Activated CD4-positive, CD25-positive, alpha-beta regulatory T cell treated with anti-CD3 and anti-CD28 coated beads, Interleukin-2, amount 50 U/mL, for 72 hours (primary cell): ENCODE data around the gene DHDH.
"Not testable (repeated sequence)": the region's sequence is repeated elsewhere in the genome, so short reads cannot be mapped to it uniquely, and the experiment has no call there.

Experiments used
- DNase-seq: peaks from one replicate; pipeline ENCODE4 v3.0.0; 2021

Gene DHDH

DNA sequence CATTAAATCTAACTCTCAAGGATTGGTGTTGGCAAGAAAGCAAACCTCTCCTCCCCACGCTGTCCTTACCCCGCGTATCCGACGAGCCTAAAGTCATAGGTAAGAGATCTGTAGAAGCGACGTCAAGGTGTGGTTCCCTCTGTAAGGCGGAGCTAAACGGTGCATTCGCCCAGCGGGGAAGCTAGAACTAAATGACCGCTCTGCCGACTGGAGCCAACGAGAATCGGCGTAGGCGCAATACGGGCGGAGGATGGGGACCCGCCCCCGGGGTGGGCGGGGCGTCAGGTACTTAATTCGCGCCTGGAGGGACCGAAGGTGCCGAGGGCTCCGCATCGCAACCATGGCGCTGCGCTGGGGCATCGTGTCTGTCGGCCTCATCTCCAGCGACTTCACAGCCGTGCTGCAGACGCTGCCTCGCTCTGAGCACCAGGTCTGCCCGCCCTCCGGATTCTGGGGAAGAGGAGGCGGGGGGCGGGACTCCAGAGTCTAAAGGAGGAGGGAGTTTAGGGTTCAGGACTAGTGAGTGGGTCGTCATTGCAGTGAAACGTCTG is at the start of gene DHDH:
Gene DHDH (plus strand): TSS at position 318 of the 551 bp plus-strand sequence. CDS start 23 bp downstream, at position 341.
- peak; percentile 84 for DNase-seq

DNA sequence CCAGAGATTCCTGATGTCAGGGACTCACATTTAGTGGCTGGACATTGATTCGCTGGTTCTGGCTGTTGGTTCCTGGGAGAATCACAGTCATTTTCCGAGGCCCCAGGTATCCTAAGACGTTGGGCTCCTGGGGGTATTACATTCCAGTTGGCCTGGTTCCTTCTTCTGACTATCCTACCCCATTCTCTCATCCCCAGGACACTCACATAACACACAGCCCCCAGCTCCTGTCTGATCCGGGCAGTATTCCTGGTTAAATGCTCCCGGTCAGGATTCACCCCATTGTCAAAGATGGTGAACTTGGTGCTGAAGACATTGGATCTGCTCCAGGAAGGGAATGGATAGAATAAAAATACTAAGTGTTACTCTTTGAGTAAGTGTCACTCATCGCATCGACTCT is 49.8 kb upstream of the DHDH start:
- DNase-seq = no peak

DNA sequence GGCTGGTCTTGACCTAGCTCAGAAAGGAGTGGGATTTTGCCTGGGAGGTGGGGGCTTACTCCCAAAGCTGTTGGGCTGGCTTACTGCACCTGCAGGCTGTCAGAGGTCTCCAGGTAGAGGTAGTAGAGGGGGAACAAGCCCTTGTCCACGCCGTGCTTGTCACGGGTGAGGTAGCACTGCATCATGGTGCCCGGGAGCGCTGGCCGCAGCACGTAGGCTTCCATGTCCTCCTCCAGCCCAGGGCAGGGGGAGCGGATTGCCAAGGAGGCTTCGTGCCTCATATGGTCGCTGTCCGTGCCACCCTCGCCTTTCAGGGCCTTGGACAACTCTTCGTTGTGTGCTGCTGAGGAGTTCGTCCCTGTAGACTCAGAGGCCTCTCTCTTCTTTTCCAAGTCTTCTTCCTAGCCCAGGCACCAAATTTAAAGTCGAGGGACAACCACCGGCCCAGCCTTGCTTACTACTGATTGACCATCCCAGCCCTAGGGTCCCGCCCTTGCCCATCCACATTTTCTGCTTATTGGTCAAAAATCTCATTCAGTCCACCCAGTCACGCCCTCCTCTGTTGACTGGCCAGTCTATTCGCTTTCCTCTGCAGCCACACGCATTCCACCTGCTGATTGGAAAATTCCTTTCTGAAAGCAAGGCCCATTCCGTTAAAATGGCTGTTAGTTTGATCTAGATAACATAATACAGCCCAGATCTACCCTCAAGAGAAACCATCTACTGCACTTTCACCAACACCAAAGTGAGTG is 45.5 kb upstream of the DHDH start:
- no peak for DNase-seq

DNA sequence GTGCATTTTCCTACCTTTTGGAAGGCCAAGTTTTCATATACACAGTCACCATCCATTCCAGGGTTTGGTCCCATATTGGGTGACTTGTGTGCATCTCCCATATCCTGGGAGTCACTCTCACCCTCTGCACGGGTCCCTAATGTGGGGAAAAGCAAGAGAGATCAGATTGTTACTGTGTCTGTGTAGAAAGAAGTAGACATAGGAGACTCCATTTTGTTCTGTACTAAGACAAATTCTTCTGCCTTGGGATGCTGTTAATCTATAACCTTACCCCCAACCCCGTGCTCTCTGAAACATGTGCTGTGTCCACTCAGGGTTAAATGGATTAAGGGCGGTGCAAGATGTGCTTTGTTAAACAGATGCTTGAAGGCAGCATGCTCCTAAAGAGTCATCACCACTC is 44.0 kb upstream of the DHDH start:
- not testable (repeated sequence) for DNase-seq

DNA sequence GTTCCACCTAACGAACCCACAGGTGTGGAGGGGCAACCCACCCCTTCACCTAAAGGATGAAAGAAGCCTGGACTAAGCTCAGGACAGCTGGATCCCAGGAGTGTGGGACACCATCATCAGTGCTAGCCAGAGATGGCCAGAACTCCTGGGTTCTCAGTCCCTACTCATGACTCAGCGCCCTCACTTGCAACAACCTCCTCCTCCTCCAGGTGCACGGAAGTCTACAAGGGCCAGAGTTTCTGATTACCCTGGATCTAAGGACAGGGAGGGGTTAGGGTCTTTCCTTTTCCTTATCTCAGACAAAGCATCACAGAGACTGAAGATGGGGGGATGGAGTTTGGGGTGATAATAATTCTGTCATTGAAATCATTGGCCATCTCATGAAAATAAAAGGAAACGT is 42.9 kb upstream of the DHDH start:
- DNase-seq = no peak

DNA sequence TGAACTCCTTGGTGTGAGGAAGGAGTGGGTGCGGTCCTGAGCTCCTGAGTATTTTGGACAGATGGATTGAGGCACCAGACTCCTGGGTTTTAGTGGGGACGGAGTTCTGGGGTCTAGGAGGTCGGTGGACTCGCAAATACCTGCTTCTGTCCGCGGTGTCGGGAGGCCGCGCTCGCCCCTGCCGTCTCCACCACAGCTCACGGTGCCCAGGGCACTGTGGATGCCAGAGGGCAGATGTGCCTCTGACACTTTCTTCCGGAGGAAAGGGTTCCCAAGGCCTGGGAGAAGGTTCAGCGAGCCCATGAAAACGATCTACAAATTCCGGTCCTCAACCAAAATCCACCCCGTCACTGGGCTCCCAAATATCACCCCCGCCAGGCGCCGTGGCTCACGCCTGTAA is 38.3 kb upstream of the DHDH start:
- no peak for DNase-seq

DNA sequence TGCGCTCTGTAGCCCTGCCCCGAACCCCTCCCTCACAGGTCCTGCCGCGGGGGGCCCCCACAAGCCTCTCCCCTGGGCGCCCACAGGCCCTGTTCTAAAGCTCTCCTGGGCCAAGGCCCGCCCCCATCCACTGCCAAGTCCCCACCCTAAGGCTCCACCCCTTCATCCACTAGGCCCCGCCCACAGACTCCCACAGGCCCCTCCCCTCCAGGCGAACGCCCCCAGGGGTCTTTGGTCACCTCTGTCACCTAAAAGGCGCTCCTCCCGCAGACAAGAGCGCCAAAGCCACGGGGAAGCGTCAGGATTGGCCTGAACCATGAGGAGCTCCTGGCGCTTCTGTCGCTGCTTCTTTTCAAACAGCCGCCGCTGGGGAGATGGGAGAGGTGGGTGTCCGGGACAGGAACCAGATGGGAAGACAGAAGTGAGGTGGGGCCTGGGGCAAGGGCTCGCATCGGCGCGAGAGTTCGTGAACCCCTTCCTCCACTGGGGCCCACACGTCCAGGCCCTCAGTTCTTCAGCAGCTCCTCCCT is 37.2 kb upstream of the DHDH start:
- peak; percentile 49 for DNase-seq

DNA sequence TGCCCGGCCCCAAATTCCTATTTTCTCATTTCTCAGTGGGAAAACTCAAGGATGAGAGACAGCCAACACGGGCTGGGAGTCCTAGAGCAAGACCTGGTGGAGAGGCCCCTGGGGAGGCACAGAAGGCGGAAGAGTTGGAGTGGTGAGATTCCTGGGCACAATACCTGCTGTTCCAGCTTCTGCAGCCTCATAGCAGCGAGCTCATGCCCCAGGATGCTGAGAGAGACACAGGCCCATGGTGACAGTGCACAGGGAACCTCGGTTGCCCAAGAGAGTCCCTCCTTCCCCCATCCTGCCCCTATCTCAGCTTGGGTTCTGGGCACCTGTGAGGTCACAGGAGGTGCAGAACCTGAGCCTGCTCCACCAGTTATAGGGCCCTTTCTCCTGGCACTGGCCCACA is 36.3 kb upstream of the DHDH start:
- no peak for DNase-seq

DNA sequence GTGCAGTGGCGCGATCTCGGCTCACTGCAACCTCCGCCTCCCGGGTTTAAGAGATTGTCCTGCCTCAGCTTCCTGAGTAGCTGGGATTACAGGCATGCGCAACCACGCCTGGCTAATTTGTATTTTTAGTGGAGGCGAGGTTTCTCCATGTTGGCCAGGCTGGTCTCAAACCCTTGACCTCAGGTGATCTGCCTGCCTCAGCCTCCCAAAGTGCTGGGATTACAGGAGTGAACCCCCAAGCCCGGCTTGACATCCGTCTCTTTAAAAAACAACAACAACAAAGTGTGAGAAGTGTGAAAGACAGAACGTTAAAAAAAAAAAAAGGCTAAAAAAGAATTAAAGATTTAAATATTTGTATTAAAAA is 34.1 kb upstream of the DHDH start:
- not testable (repeated sequence) for DNase-seq

DNA sequence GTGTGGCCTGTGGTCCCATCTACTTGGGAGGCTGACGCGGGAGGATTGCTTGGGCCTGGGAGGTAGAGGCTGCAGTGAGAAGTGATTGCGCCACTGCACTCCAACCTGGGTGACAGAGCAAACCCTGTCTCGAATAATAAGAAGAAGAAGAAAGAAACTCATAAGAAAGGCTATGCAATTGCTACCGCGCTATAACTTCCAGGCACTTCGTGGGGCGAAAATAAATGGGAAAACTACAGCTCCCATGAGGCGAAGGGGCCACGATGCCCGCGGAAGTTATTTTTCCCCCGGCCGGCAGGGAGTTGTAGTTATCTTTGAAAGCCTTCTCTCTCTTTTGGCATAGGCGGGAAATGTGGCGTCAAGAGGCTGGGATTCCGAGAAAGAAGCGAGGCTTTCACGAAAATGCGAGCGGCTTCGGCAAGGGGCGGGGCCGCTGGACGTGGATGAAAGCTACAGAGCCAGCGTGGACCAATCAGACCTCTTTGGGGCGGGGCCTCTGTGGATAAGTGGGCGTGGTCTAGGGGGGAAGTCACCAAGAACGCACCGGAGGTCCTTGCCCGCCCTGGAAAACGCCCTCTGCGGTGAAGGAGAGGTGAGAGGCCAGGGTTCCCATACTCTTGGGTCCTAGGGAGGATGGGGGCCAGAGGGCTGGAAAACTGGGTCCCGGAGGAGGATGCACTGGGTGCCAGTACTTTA is 33.6 kb upstream of the DHDH start, which contains the start of gene NUCB1:
Gene NUCB1 (plus strand): TSS at position 532 of the 696 bp plus-strand sequence. CDS start 485 bp downstream, outside the sequence.
- DNase-seq = peak; percentile 98

DNA sequence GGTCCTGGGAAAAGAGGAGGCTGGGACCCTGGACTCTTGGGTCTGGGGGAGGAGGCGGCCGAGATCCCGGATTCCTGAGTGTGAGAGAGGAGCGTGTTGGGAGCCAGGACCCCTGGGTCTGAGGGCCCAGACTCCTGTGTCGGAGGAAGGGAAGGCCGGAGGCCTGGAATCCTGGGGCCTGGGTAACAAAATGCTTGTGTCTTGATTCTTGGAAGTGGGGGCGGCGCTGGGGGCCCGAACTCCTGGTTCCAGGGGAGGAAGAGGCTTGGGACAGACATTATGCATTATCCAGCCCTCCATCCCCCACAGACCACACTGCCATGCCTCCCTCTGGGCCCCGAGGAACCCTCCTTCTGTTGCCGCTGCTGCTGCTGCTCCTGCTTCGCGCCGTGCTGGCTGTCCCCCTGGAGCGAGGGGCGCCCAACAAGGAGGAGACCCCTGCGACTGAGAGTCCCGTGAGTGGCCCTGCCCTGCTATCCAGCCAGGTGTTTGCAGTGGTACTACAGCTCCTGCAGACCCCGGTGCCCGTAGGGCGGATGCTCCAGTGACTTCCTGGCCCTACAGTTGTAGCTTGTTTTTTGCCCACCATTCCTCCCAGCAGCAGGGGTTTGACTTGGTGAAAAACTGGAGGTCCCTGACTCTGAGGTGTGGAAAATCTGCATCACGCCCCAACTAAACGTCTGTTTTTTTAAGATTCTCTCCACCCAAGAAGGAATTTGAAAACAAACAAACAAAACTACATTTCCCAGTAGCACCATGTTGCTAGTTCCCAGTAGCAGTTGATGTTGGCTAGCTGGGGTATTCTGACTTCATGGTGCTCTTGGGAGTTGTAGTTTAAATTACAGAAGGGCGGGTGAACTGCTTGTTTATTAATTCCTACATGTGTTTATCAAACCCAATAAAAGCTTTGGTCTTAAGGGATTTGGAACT is 32.8 kb upstream of the DHDH start:
- no peak for DNase-seq

DNA sequence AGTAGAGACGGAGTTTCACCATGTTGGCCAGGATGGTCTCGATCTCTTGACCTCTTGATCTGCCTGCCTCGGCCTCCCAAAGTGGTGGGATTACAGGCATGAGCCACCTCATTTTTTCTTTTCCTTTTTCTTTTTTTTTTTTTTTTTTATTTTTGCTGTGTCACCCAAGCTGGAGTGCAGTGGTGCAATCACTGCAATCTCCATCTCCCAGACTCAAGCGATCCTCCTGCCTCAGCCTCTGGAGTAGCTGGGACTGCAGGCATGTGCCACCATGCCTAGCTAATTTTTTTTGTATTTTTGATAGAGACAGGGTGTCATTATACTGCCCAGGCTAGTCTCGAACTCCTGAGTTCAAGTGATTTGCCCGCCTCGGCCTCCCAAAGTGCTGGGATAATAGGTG is 31.2 kb upstream of the DHDH start:
- not testable (repeated sequence) for DNase-seq

DNA sequence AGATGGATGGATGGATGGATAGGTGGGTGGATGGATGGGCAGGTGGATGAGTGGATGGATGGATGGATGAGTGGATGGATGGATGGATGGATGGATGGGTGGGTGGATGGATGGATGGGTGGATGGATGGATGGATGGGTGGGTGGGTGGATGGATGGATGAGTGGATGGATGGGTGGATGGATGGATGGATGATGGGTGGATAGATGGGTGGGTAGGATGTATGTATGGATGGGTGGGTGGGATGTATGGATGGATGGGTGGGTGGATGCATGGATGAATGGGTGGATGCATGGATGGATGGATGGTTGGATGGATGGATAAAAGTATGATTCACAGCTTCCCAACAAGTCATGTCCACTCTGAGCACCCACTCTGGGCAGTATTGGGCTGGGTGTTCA is 29.7 kb upstream of the DHDH start:
- DNase-seq = not testable (repeated sequence)

DNA sequence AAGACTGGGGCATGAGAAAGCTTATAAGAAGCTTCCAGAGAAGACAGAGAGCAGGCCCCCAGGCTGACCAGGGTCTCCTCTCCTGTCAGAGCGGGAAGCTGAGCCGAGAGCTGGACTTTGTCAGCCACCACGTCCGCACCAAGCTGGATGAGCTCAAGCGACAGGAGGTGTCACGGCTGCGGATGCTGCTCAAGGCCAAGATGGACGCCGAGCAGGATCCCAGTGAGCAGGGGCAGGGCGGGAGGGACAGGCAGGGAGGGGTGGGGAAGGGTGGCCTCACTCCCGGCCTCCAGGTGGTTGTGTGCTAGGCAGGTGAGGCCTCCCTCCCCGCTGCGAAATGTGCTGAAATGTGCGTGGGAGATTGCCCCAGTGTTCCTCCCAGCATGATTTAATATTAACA is 27.8 kb upstream of the DHDH start:
- no peak for DNase-seq

DNA sequence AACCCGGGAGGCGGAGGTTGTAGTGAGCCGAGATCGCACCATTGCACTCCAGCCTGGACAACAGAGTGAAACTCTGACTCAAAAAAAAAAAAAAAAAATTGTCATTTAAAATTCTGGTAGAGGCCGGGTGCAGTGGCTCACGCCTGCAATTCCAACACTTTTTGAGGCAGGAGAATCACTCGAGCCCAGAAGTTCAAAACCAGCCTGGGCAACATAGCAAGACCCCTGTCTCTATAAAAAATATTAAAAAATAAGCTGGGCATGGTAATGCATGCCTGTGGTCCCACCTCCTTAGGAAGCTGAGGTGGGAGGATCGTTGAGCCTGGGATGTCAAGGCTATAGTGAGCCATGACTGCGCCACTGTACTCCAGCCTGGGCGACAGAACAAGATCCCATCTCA is 27.2 kb upstream of the DHDH start:
- no peak for DNase-seq

DNA sequence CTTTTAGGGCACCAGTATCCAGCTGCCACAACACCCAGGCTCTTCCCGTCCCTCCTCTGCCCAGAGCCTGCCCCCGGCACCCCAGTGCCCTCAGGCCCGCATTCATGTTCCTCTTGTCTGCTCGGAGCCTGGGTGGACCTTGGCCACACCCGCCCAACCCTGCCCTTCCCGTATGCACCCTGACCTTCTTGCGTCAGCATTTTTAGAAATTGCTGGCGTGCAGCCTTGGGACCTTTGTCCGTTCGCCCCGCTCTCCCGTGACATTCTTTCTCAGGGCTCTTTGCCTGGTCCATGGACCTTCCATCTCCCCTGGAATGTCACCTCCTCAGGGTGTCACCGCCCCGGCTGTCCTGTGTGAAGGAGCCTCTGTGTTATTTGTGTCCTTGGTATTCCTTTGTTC is 25.8 kb upstream of the DHDH start:
- DNase-seq = no peak

DNA sequence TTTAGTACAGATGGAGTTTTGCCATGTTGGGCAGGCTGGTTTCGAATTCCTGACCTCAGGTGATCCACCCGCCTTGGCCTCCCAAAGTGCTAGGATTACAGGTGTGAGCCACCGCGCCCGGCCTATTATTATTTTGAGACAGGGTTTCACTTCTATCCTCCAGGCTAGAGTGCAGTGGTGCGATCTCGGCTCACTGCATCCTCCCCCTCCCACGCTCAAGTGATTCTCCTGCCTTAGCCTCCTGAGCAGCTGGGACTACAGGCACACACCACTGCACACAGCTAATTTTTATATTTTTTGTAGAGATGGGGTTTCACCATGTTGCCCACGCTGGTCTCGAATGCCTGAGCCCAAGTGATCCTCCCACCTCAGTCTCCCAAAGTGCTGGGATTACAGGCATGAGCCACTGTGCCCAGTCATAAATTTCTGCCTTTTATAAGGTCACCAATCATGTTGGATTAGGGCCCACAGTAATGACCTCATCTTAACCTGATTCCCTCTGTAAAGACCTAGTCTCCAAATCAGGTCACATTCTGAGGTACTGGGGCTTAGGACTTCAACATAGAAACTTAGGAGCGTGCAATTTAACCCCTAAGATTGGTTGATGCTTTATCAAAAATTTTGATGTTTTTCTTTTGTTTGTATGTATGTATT is 23.9 kb upstream of the DHDH start:
- not testable (repeated sequence) for DNase-seq

DNA sequence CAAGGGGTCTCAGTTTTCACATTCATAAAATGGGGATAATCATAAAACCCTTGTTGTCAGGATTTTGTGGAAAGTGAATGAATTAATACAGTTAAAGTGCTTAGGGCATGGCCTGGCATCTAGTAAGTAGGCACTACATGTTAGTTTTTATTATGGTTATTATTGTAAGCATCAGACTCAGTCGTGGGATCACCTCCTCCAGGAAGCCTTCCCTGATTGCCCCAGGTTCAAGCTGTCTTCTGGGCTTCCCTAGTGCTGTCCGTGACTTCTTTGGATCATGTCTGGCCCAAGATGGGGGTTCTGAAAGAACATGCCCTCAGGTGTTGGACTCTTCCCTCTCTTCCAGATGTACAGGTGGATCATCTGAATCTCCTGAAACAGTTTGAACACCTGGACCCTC is 22.7 kb upstream of the DHDH start:
- DNase-seq = no peak

DNA sequence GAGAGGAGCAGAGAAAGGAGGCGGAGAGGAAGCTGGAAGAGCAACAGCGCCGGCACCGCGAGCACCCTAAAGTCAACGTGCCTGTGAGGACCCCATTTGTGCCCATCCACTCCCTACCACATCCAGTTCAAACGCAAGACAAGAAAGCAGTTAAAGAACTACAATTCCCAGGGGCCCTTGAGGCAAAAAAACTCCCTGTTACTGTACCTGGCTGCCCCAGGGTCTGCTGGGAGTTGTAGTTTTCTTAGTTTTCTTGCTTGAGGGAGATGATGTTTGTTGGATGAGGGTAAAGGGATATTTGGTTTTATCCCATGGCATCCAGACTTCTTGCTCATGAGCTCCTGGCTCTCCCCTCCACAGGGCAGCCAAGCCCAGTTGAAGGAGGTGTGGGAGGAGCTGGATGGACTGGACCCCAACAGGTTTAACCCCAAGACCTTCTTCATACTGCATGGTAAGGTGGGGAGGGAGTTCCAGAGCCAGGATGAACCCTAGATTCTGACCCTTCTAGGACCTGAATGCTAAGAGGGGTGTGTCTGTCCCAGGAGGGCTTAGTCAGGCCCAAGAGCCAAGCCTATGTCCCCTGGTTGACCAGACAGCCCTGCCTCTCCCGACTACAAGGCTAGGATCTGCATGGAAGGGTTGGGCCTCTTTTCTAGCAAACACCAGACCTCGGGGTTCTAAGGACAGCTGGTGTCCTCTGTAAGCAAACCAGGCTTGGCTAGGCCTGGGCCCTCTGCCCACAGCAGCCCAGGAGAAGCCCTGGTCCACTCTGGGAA is 20.2 kb upstream of the DHDH start:
- no peak for DNase-seq

DNA sequence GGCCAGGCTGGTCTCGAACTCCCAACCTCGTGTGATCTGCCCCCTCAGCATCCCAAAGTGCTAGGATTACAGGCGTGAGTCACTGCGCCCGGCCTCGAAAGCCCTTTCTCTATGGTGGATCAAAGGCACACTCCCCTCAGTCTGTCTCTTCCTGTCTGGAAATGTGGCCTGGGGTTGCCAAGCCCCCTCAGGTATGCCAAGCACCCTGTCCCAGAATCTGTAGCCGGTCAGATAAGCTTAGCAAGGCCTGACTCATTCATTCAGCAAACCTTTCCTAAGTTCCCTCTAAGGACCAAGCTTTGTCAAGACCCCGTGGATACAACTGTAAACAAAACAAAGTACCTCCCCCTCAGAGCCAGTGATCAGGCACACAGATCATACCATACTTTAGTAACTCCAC is 19.3 kb upstream of the DHDH start:
- DNase-seq = no peak

DNA sequence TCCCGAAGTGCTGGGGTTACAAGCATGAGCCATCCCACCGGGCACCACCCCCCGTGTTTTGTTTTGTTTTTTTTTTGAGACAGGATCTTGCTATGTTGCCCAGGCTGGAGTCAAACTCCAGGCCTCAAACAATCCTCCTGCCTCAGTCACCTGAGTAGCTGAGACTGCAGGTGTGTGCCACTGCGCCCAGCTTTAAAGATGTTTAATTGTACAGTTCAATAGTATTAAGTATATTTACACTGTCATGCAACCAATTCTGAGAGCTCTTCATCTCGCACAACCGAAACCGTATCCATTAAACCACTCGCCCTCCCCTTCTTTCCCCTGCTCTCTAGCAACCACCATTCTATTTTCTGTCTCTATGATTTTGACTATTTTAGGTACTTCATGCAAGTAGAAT is 17.7 kb upstream of the DHDH start:
- DNase-seq = no peak

DNA sequence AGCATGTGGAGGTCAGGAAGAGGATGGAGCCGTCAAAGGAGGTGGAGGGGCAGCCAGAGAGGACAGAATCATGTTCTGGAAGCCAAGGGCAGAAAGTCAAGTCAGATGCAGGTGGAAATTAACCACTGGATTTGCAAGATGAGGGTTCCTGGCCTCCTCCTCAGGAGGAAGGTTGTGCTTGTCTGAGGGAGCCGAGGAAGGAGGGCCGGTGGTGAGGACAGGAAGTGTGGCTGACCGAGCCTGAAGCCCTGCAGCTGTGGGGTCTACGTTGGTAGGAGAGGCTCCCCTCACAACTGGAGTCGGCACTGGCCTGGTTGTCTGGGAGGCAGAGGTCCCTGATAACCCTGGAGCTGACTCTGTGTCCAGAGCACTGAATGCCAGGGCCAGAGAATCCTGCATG is 15.4 kb upstream of the DHDH start:
- DNase-seq = no peak
